Measurements from ENCODE around the gene FTL. TPM values are rescaled to one million over a fixed set of nuclear protein-coding genes. Genes with fewer than 3 reads are reported as not detected.

FTL gene
- 1,244 and 1,245 TPM in 2 replicates for total RNA-seq (2021)
- long read RNA-seq, transcript FTL-201 (4 exons, 878 nt): major isoform, 2,456 of 2,485 reads
- long read RNA-seq, partial matches to known transcripts: 4 of 2,485 reads
- long read RNA-seq, other reads (novel, unspliced or antisense): 25 of 2,485 reads

- H3K79me2 ChIP-seq (ENCODE audit: insufficient read depth, low read length): no peaks in the 10 kb centered on the region
- no peaks in the 10 kb centered on the region; the same call in 1 of the 2 replicates for H3K4me1 ChIP-seq (ENCODE audit: insufficient read depth, low read length)
- peak within 1 kb of the TSS; percentile 82 for H3K4me2 ChIP-seq (ENCODE audit: insufficient read depth, insufficient read length, low read length)
- peak within 1 kb of the TSS; percentile 96 to 98 for H3K4me3 Mint-ChIP-seq
- peak within 1 kb of the TSS; percentile 69 for H3K9ac ChIP-seq (ENCODE audit: extremely low read depth, insufficient read length, low read length)
- H3K18ac ChIP-seq (ENCODE audit: insufficient read length, low read depth, low read length): peak within 1 kb of the TSS; percentile 91
- peak; percentile 97 for DNase-seq
- H3K4me1 Mint-ChIP-seq: peaks cover 30 to 51% of the 10 kb centered on the region in 2 experiments
- peaks cover 3% of the 10 kb centered on the region for H4K20me1 ChIP-seq (ENCODE audit: control insufficient read depth, insufficient read depth, insufficient read length)
- peak within 1 kb of the TSS; percentile 50 for H3K27ac ChIP-seq (ENCODE audit: insufficient read length, low read depth, low read length)
- no peak within 1 kb of the TSS for H2BK12ac ChIP-seq (ENCODE audit: insufficient read length, low read depth, low read length)
- no peak within 1 kb of the TSS for H2BK120ac ChIP-seq (ENCODE audit: low read depth, low read length, poor library complexity, severe bottlenecking)
- no peak within 1 kb of the TSS for H3T11ph ChIP-seq (ENCODE audit: low read length)
- no peak within 1 kb of the TSS for H3K4ac ChIP-seq (ENCODE audit: low read depth, low read length)
- no peaks in the 10 kb centered on the region for H3K79me1 ChIP-seq (ENCODE audit: insufficient read depth, low read depth, low read length, poor library complexity, severe bottlenecking)
- H2AFZ ChIP-seq (ENCODE audit: low read length): no peak within 1 kb of the TSS
- no peaks in the 10 kb centered on the region for H3K27me3 ChIP-seq (ENCODE audit: insufficient read depth, low read length)
- H3K27ac Mint-ChIP-seq: peak within 1 kb of the TSS; percentile 97 to 98 (median 98)
- no peak within 1 kb of the TSS for H3K56ac ChIP-seq (ENCODE audit: insufficient read length, low read depth, low read length)
- no peak within 1 kb of the TSS for H2BK15ac ChIP-seq (ENCODE audit: low read depth, low read length)
- peaks cover 2% of the 10 kb centered on the region; the same call in 1 of the 2 replicates for H3K27me3 Mint-ChIP-seq (ENCODE audit: low read depth)
- no peak within 1 kb of the TSS for H2BK20ac ChIP-seq (ENCODE audit: low read depth, low read length, poor library complexity, severe bottlenecking)
- no peaks in the 10 kb centered on the region for H3K9me3 ChIP-seq (ENCODE audit: control insufficient read depth, low read depth, low read length)
- H2AK5ac ChIP-seq (ENCODE audit: insufficient read length, low read length): no peak within 1 kb of the TSS
- no peak within 1 kb of the TSS for H4K5ac ChIP-seq (ENCODE audit: insufficient read length, low read depth, low read length)
- no peak within 1 kb of the TSS for H4K8ac ChIP-seq (replicated peaks; ENCODE audit: insufficient read length, low read depth, low read length)
- TF ChIP-seq CTCF (conservative IDR thresholded peaks at IDR 0.05): no peak
- WGBS (ENCODE audit: extremely low coverage, insufficient read length, low lambda C conversion rate): no CpG with 5 or more reads among the region's 52 CpGs
- H3K9me3 Mint-ChIP-seq: peaks cover 0 to 5% of the 10 kb centered on the region in 2 experiments; a peak in 2 of 5 replicates
- peak within 1 kb of the TSS; percentile 82 for H3K14ac ChIP-seq (ENCODE audit: insufficient read depth, low read length)
- H4K91ac ChIP-seq (ENCODE audit: insufficient read length, low read depth, low read length): no peak within 1 kb of the TSS
- peaks cover 30 to 61% (median 55%) of the 10 kb centered on the region in 3 experiments; a peak in 6 of 7 replicates for H3K36me3 Mint-ChIP-seq (ENCODE audit: insufficient read depth in 1 of 3, low read depth in 3 of 3)
- peaks cover 14% of the 10 kb centered on the region for H3K23me2 ChIP-seq (ENCODE audit: insufficient read length, low read depth, low read length, poor library complexity, severe bottlenecking)
- H3K23ac ChIP-seq (ENCODE audit: insufficient read length, low read depth, low read length): no peak within 1 kb of the TSS
- H2BK5ac ChIP-seq (ENCODE audit: insufficient read length, low read length): no peak within 1 kb of the TSS
These were observed at the start of gene FTL for GRCh38 chr19:48965040-48965805. FTL (plus strand) TSS chr19:48965309; CDS start chr19:48965508, 199 bp downstream.

All from H9 (cell line).